IMR-90 (cell line): ENCODE data around the gene MKNK2. TPM values are rescaled to one million over a fixed set of nuclear protein-coding genes. Genes with fewer than 3 reads are reported as not detected.

Experiments used
- ATAC-seq: fragments of 200-7000 bp; cut with Tn5 transposase; 2 replicates; pipeline ENCODE4 v1.9.1; 2020; ENCODE audit warnings: low read depth, mild to moderate bottlenecking, moderate library complexity
- BruUV-seq: library from RNA; stranded (reverse); fragments of 400-500 nt; replicated peaks from 2 replicates; lab custom pipeline; 2021; lab: Mats Ljungman, UMichigan
- CTCF ChIA-PET: fragments of 300-600 bp; formaldehyde crosslinking; extraction: SDS; loops from one replicate; lab custom pipeline; 2021; ENCODE audit warnings: antibody characterized with exemption; lab: Yijun Ruan, JAX
- POLR2A ChIA-PET: fragments of 300-600 bp; sonication (Branson Sonifier 250); formaldehyde crosslinking; loops from one replicate; lab custom pipeline; 2022; ENCODE audit warnings: antibody characterized with exemption; ENCODE audit not compliant: unreplicated experiment; lab: Charles Lee
- DNase-seq: peaks from one replicate; pipeline ENCODE4 v3.0.0; 2013
- H2AFZ ChIP-seq: replicated peaks from 2 replicates; pipeline ENCODE3; 2013; ENCODE audit warnings: low read length, mild to moderate bottlenecking; ENCODE audit not compliant: poor library complexity
- H2AK5ac ChIP-seq: 2 replicates; pipeline ENCODE4 v1.6.1; 2013; ENCODE audit warnings: low read depth, low read length, inconsistent platforms
- H2AK9ac ChIP-seq: replicated peaks from 2 replicates; pipeline ENCODE3; 2013; ENCODE audit warnings: mild to moderate bottlenecking, low read depth, low read length, moderate library complexity; ENCODE audit not compliant: poor library complexity
- H2BK120ac ChIP-seq: 2 replicates; pipeline ENCODE4 v1.6.1; 2013; ENCODE audit warnings: low read depth, low read length, inconsistent platforms
- H2BK15ac ChIP-seq: 3 replicates; pipeline ENCODE4 v1.6.1; 2013; ENCODE audit warnings: low read depth, low read length, inconsistent platforms
- H2BK20ac ChIP-seq: 2 replicates; pipeline ENCODE4 v1.6.1; 2013; ENCODE audit warnings: low read depth, mild to moderate bottlenecking, inconsistent platforms, low read length, moderate library complexity
- H2BK5ac ChIP-seq: 2 replicates; pipeline ENCODE4 v1.6.1; 2013; ENCODE audit warnings: mild to moderate bottlenecking, low read depth, low read length, inconsistent platforms; ENCODE audit not compliant: poor library complexity, severe bottlenecking
- H3K14ac ChIP-seq: replicated peaks from 2 replicates; pipeline ENCODE4 v1.6.1; 2013; ENCODE audit warnings: low read depth, low read length, inconsistent platforms
- H3K18ac ChIP-seq: 2 replicates; pipeline ENCODE4 v1.6.1; 2013; ENCODE audit warnings: low read depth, low read length, control low read depth
- H3K23ac ChIP-seq: 2 replicates; pipeline ENCODE4 v1.6.1; 2013; ENCODE audit warnings: low read depth, low read length, inconsistent platforms
- H3K27ac ChIP-seq: 2 replicates; pipeline ENCODE4 v1.5.1; 2013; ENCODE audit warnings: mild to moderate bottlenecking, control low read depth, low read length; ENCODE audit not compliant: insufficient read depth
- H3K27me3 ChIP-seq: 2 replicates; pipeline ENCODE4 v1.6.1; 2013; ENCODE audit warnings: low read length; ENCODE audit not compliant: control insufficient read depth, insufficient read depth
- H3K36me3 ChIP-seq: 2 replicates; pipeline ENCODE4 v1.6.1; 2013; ENCODE audit warnings: low read length, mixed read lengths; ENCODE audit not compliant: control insufficient read depth, insufficient read depth
- H3K4ac ChIP-seq: 2 replicates; pipeline ENCODE4 v1.6.1; 2013; ENCODE audit warnings: low read depth, low read length, inconsistent platforms
- H3K4me1 ChIP-seq: 2 replicates; pipeline ENCODE4 v1.6.1; 2013; ENCODE audit warnings: low read length, mixed read lengths; ENCODE audit not compliant: control insufficient read depth, insufficient read depth
- H3K4me2 ChIP-seq: 2 replicates; pipeline ENCODE4 v1.6.1; 2013; ENCODE audit warnings: low read depth, mild to moderate bottlenecking, control low read depth, low read length, moderate library complexity
- H3K4me3 ChIP-seq: 2 replicates; pipeline ENCODE4 v1.5.1; 2013; ENCODE audit warnings: low read depth, mild to moderate bottlenecking, control low read depth, low read length, moderate library complexity; ENCODE audit not compliant: insufficient read depth
- H3K56ac ChIP-seq: 2 replicates; pipeline ENCODE4 v1.6.1; 2013; ENCODE audit warnings: low read length, inconsistent platforms; ENCODE audit not compliant: insufficient read depth; ENCODE audit errors: extremely low read depth
- H3K79me1 ChIP-seq, 2 experiments: 2 replicates each; pipeline ENCODE4 v1.6.1; 2013; ENCODE audit warnings: low read length in 2 of 2, inconsistent platforms in 1 of 2, low read depth in 1 of 2
- H3K9ac ChIP-seq: 2 replicates; pipeline ENCODE4 v1.6.1; 2013; ENCODE audit warnings: low read depth, low read length, control low read depth
- H3K9me1 ChIP-seq: 2 replicates; pipeline ENCODE4 v1.6.1; 2013; ENCODE audit warnings: low read length, inconsistent platforms; ENCODE audit not compliant: insufficient read depth
- H3K9me3 ChIP-seq: 2 replicates; pipeline ENCODE4 v1.6.1; 2013; ENCODE audit warnings: low read length; ENCODE audit not compliant: control insufficient read depth, insufficient read depth
- H4K20me1 ChIP-seq: 2 replicates; pipeline ENCODE4 v1.6.1; 2013; ENCODE audit warnings: low read length, inconsistent platforms; ENCODE audit not compliant: insufficient read depth
- H4K5ac ChIP-seq: 2 replicates; pipeline ENCODE4 v1.6.1; 2013; ENCODE audit warnings: mild to moderate bottlenecking, low read depth, low read length, control low read depth
- H4K8ac ChIP-seq, 2 experiments: 2 replicates each; pipeline ENCODE4 v1.6.1; 2013; ENCODE audit warnings: low read depth in 2 of 2, low read length in 2 of 2, control low read depth in 1 of 2, inconsistent platforms in 1 of 2
- H4K91ac ChIP-seq: 2 replicates; pipeline ENCODE4 v1.6.1; 2013; ENCODE audit warnings: low read depth, low read length, inconsistent platforms; ENCODE audit not compliant: insufficient read depth
- BHLHE40 ChIP-seq: fragments of 150-350 bp; IDR thresholded peaks from 2 replicates; pipeline ENCODE4 v1.6.1; 2016; ENCODE audit warnings: mild to moderate bottlenecking, low read depth, low read length
- CHD1 ChIP-seq: IDR thresholded peaks from 2 replicates; pipeline ENCODE4 v1.6.1; 2012; ENCODE audit warnings: low read depth, low read length, improper control_type of control experiment
- CTCF ChIP-seq: conservative IDR thresholded peaks from 2 replicates; pipeline ENCODE4 v1.5.1; 2012; ENCODE audit warnings: mild to moderate bottlenecking, low read depth, low read length, improper control_type of control experiment
- FOS ChIP-seq: fragments of 150-350 bp; IDR thresholded peaks from 2 replicates; pipeline ENCODE4 v1.6.1; 2016; ENCODE audit warnings: low read depth, low read length
- POLR2A ChIP-seq: IDR thresholded peaks from 2 replicates; pipeline ENCODE4 v1.6.1; 2012; ENCODE audit warnings: mild to moderate bottlenecking, low read depth, low read length
- RCOR1 ChIP-seq: IDR thresholded peaks from 2 replicates; pipeline ENCODE4 v1.6.1; 2012; ENCODE audit warnings: mild to moderate bottlenecking, low read length, improper control_type of control experiment; ENCODE audit not compliant: insufficient replicate concordance
- WGBS, 2 experiments: methylation state at CpG; one replicate each; pipeline versions ENCODE4 v1.1.5 to v1.1.7; 2013; ENCODE audit warnings: missing lambda C conversion rate in 2 of 2; ENCODE audit not compliant: insufficient read length in 1 of 2; ENCODE audit errors: extremely low coverage in 2 of 2; 5-methylcytosine and 5-hydroxymethylcytosine counted together
- dilution Hi-C: fragments of 300-500 bp; cut with HindIII; formaldehyde crosslinking; loops from one replicate; pipeline ENCODE4 v1.14.3; 2018; ENCODE audit warnings: low sequenced_read_pairs; ENCODE audit not compliant: unreplicated experiment
- in situ Hi-C: fragments of 300-500 bp; cut with MboI; formaldehyde crosslinking; loops from 3 replicates; pipeline ENCODE4 v1.14.3; 2019; ENCODE audit warnings: low sequenced_read_pairs, inconsistent platforms, mixed read lengths
- intact Hi-C: fragments of 100-400 bp; cut with micrococcal nuclease; formaldehyde crosslinking; loops from 2 replicates; pipeline ENCODE4 v1.10.0; 2022
- polyA plus RNA-seq, 3 experiments: library from polyadenylated mRNA; depleted of rRNA; stranded (reverse); fragments of >200 nt; gene quantifications; 2 replicates each; pipeline ENCODE4 v1.2.3, GENCODE V29; 2012; ENCODE audit warnings: low replicate concordance in 1 of 3
- total RNA-seq: library from RNA; depleted of rRNA; stranded (reverse); fragments of >200 nt; gene quantifications from 2 replicates; pipeline ENCODE4 v1.2.3, GENCODE V29; 2012
- TF ChIP-seq, protein P1 (sequence below): fragments of 150-350 bp; IDR thresholded peaks from 2 replicates; pipeline ENCODE4 v1.6.1; 2017; ENCODE audit warnings: mild to moderate bottlenecking, antibody characterized with exemption, low read length, low read depth
- TF ChIP-seq, protein P2 (sequence below): fragments of 150-350 bp; IDR thresholded peaks from 2 replicates; pipeline ENCODE4 v1.6.1; 2016; ENCODE audit warnings: low read depth, mild to moderate bottlenecking, low read length, moderate library complexity, borderline replicate concordance

The MKNK2 gene
- total and polyA plus RNA-seq, 2 of the 4 experiments (the other 2 are of a cell fraction): 21.9 to 31.8 TPM

DNA sequence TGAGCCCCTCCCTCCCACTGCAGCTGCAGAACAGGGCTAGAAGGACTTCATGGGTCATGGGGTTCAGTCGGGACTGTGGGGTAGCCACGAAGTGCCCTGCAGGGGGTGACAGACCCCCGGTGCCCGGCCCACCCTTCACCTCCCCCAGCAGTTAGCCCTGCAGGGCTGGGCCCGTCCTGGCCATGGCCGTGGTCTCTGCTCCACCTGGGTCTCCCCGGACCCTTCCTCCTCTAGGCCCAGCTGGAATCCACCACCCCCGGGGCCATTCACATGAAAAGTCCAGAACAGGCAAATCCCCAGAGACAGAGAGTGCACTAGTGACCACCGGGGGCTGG is 17.3 kb downstream of the MKNK2 start:
- dilution Hi-C loops: no loop called here
- Histone ChIP-seq H3K18ac (no peak overlapping the region), H3K4me1 (peaks cover 9% of the 10 kb centered on the region), H3K9me3 (peaks cover 7% of the 10 kb centered on the region), H2AK5ac (no peak overlapping the region), H3K4me2 (no peak overlapping the region), H4K20me1 (no peaks in the 10 kb centered on the region; the same call in none of the 2 replicates), H4K8ac (no peak overlapping the region), H3K27ac (no peak overlapping the region), H2AK9ac (no peak overlapping the region), H4K5ac (no peak overlapping the region), H4K91ac (no peak overlapping the region), H3K27me3 (no peaks in the 10 kb centered on the region), H3K56ac (no peak overlapping the region), H3K4ac (no peak overlapping the region), H3K79me1 (no peaks in the 10 kb centered on the region), H2AFZ (no peak overlapping the region), H2BK120ac (no peak overlapping the region), H3K23ac (no peak overlapping the region), H3K9ac (no peak overlapping the region), H3K36me3 (peaks cover 6% of the 10 kb centered on the region; the same call in 1 of the 2 replicates), H3K4me3 (no peak overlapping the region), H3K14ac (no peak overlapping the region), H3K9me1 (no peaks in the 10 kb centered on the region), H2BK15ac (no peak overlapping the region), H2BK20ac (no peak overlapping the region), H2BK5ac (no peak overlapping the region)
- in situ Hi-C loops: no loop called here
- intact Hi-C loops: no loop called here
- WGBS, 2 experiments: 52% methylated on average over 2 of the region's 9 CpGs; no CpG with 5 or more reads in 1 of the 2 experiments
- BruUV-seq: no TSS peak
- ChIA-PET CTCF (no interaction called here), POLR2A (no interaction called here)
- DNase-seq: no peak
- TF ChIP-seq, protein P1, sequence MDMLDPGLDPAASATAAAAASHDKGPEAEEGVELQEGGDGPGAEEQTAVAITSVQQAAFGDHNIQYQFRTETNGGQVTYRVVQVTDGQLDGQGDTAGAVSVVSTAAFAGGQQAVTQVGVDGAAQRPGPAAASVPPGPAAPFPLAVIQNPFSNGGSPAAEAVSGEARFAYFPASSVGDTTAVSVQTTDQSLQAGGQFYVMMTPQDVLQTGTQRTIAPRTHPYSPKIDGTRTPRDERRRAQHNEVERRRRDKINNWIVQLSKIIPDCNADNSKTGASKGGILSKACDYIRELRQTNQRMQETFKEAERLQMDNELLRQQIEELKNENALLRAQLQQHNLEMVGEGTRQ: no peak
- TF ChIP-seq RCOR1 (no peak), POLR2A (no peak), BHLHE40 (no peak), CHD1 (no peak), FOS (no peak), CTCF (no peak)
- TF ChIP-seq, protein P2, sequence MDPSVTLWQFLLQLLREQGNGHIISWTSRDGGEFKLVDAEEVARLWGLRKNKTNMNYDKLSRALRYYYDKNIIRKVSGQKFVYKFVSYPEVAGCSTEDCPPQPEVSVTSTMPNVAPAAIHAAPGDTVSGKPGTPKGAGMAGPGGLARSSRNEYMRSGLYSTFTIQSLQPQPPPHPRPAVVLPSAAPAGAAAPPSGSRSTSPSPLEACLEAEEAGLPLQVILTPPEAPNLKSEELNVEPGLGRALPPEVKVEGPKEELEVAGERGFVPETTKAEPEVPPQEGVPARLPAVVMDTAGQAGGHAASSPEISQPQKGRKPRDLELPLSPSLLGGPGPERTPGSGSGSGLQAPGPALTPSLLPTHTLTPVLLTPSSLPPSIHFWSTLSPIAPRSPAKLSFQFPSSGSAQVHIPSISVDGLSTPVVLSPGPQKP: no peak
- no peak for ATAC-seq
